H9 (cell line): ENCODE data around the gene ARID2. TPM values are rescaled to one million over a fixed set of nuclear protein-coding genes. Genes with fewer than 3 reads are reported as not detected.
A peak's percentile ranks its signal among the peaks of the same experiment; 100 is the strongest.

Source experiments
- DNase-seq: peaks from one replicate; pipeline ENCODE4 v3.0.0-alpha.2; 2017
- H2AFZ ChIP-seq: one replicate; pipeline ENCODE4 v1.6.1; 2013; ENCODE audit warnings: mild to moderate bottlenecking, low read length, control low read depth, moderate library complexity
- H2AK5ac ChIP-seq: 2 replicates; pipeline ENCODE4 v1.6.1; 2013; ENCODE audit warnings: low read length, control low read depth, mixed read lengths; ENCODE audit not compliant: insufficient read length
- H2BK120ac ChIP-seq: one replicate; pipeline ENCODE4 v1.6.1; 2013; ENCODE audit warnings: low read depth, mild to moderate bottlenecking, low read length, control low read depth, inconsistent platforms; ENCODE audit not compliant: poor library complexity, severe bottlenecking
- H2BK12ac ChIP-seq: 2 replicates; pipeline ENCODE4 v1.6.1; 2013; ENCODE audit warnings: low read length, control low read depth, mixed read lengths, low read depth; ENCODE audit not compliant: insufficient read length
- H2BK15ac ChIP-seq: 2 replicates; pipeline ENCODE4 v1.6.1; 2013; ENCODE audit warnings: low read depth, low read length, control low read depth
- H2BK20ac ChIP-seq: one replicate; pipeline ENCODE4 v1.6.1; 2013; ENCODE audit warnings: low read depth, mild to moderate bottlenecking, low read length, control low read depth, inconsistent platforms; ENCODE audit not compliant: poor library complexity, severe bottlenecking
- H2BK5ac ChIP-seq: 2 replicates; pipeline ENCODE4 v1.6.1; 2013; ENCODE audit warnings: low read length, control low read depth, mixed read lengths; ENCODE audit not compliant: insufficient read length
- H3K14ac ChIP-seq: 2 replicates; pipeline ENCODE4 v1.6.1; 2013; ENCODE audit warnings: low read length, control low read depth; ENCODE audit not compliant: insufficient read depth
- H3K18ac ChIP-seq: 2 replicates; pipeline ENCODE4 v1.6.1; 2013; ENCODE audit warnings: low read depth, mild to moderate bottlenecking, mixed read lengths, low read length, control low read depth; ENCODE audit not compliant: insufficient read length
- H3K23ac ChIP-seq: 2 replicates; pipeline ENCODE4 v1.6.1; 2013; ENCODE audit warnings: low read length, control low read depth, mixed read lengths, low read depth; ENCODE audit not compliant: insufficient read length
- H3K23me2 ChIP-seq: 2 replicates; pipeline ENCODE4 v1.6.1; 2013; ENCODE audit warnings: low read depth, mild to moderate bottlenecking, mixed read lengths, low read length, control low read depth; ENCODE audit not compliant: insufficient read length, poor library complexity, severe bottlenecking
- H3K27ac ChIP-seq: 2 replicates; pipeline ENCODE4 v1.5.1; 2013; ENCODE audit warnings: low read length, control low read depth, mixed read lengths, low read depth; ENCODE audit not compliant: insufficient read length
- H3K27me3 ChIP-seq: 2 replicates; pipeline ENCODE4 v1.6.1; 2013; ENCODE audit warnings: low read length, control low read depth, inconsistent platforms; ENCODE audit not compliant: insufficient read depth
- H3K4ac ChIP-seq: 2 replicates; pipeline ENCODE4 v1.6.1; 2013; ENCODE audit warnings: low read depth, mild to moderate bottlenecking, control low read depth, inconsistent platforms, low read length, moderate library complexity
- H3K4me1 ChIP-seq: 2 replicates; pipeline ENCODE4 v1.6.1; 2013; ENCODE audit warnings: low read length, control low read depth, inconsistent platforms; ENCODE audit not compliant: insufficient read depth
- H3K4me2 ChIP-seq: 2 replicates; pipeline ENCODE4 v1.6.1; 2013; ENCODE audit warnings: low read length, control low read depth, mixed read lengths; ENCODE audit not compliant: insufficient read length, insufficient read depth
- H3K56ac ChIP-seq: 2 replicates; pipeline ENCODE4 v1.6.1; 2013; ENCODE audit warnings: low read depth, mild to moderate bottlenecking, mixed read lengths, low read length, control low read depth; ENCODE audit not compliant: insufficient read length
- H3K79me1 ChIP-seq: 2 replicates; pipeline ENCODE4 v1.6.1; 2013; ENCODE audit warnings: low read depth, mild to moderate bottlenecking, moderate library complexity, low read length, control low read depth, inconsistent platforms; ENCODE audit not compliant: insufficient read depth, poor library complexity, severe bottlenecking
- H3K79me2 ChIP-seq: 2 replicates; pipeline ENCODE4 v1.6.1; 2013; ENCODE audit warnings: low read length, control low read depth, inconsistent platforms; ENCODE audit not compliant: insufficient read depth
- H3K9ac ChIP-seq: 2 replicates; pipeline ENCODE4 v1.6.1; 2013; ENCODE audit warnings: low read length, control low read depth, mixed read lengths; ENCODE audit not compliant: insufficient read length; ENCODE audit errors: extremely low read depth
- H3K9me3 ChIP-seq: one replicate; pipeline ENCODE4 v1.6.1; 2013; ENCODE audit warnings: low read depth, low read length, inconsistent platforms; ENCODE audit not compliant: control insufficient read depth
- H3T11ph ChIP-seq: one replicate; pipeline ENCODE4 v1.6.1; 2013; ENCODE audit warnings: mild to moderate bottlenecking, low read length, control low read depth, inconsistent platforms
- H4K20me1 ChIP-seq: one replicate; pipeline ENCODE4 v1.6.1; 2013; ENCODE audit not compliant: control insufficient read depth, insufficient read length, insufficient read depth
- H4K5ac ChIP-seq: 2 replicates; pipeline ENCODE4 v1.6.1; 2013; ENCODE audit warnings: low read depth, mild to moderate bottlenecking, mixed read lengths, low read length, control low read depth; ENCODE audit not compliant: insufficient read length
- H4K8ac ChIP-seq: replicated peaks from 2 replicates; pipeline ENCODE4 v1.6.1; 2013; ENCODE audit warnings: low read length, control low read depth, mixed read lengths, low read depth; ENCODE audit not compliant: insufficient read length
- H4K91ac ChIP-seq: 2 replicates; pipeline ENCODE4 v1.6.1; 2013; ENCODE audit warnings: low read depth, mild to moderate bottlenecking, moderate library complexity, mixed read lengths, low read length, control low read depth; ENCODE audit not compliant: insufficient read length
- H3K27ac Mint-ChIP-seq, 3 experiments: 2 replicates in 2 of 3; 3 replicates in 1 of 3; pipeline ENCODE4 v1.8.0; 2020 to 2021; ENCODE audit warnings: mixed read lengths in 3 of 3, mild to moderate bottlenecking in 1 of 3, moderate library complexity in 1 of 3
- H3K27me3 Mint-ChIP-seq: 2 replicates; pipeline ENCODE4 v1.8.0; 2021; ENCODE audit warnings: low read depth, mild to moderate bottlenecking, moderate library complexity, mixed read lengths
- H3K36me3 Mint-ChIP-seq, 3 experiments: 2 replicates in 2 of 3; 3 replicates in 1 of 3; pipeline ENCODE4 v1.8.0; 2020 to 2021; ENCODE audit warnings: low read depth in 3 of 3, mixed read lengths in 3 of 3; ENCODE audit not compliant: insufficient read depth in 1 of 3
- H3K4me1 Mint-ChIP-seq, 2 experiments: 2 replicates each; pipeline ENCODE4 v1.8.0; 2020; ENCODE audit warnings: mixed read lengths in 2 of 2
- H3K4me3 Mint-ChIP-seq, 2 experiments: 2 replicates in 1 of 2; 3 replicates in 1 of 2; pipeline ENCODE4 v1.8.0; 2020 to 2021; ENCODE audit warnings: mild to moderate bottlenecking in 2 of 2, mixed read lengths in 2 of 2, moderate library complexity in 1 of 2
- H3K9me3 Mint-ChIP-seq, 2 experiments: 2 replicates in 1 of 2; 3 replicates in 1 of 2; pipeline ENCODE4 v1.8.0; 2020; ENCODE audit warnings: mild to moderate bottlenecking in 2 of 2, mixed read lengths in 2 of 2, moderate library complexity in 1 of 2
- total RNA-seq: library from RNA; stranded (reverse); gene quantifications from 2 replicates; pipeline ENCODE4 v1.2.1, GENCODE V29; 2021
- TF ChIP-seq, protein P1 (sequence below): fragments of 200-600 bp; sonication (generic); conservative IDR thresholded peaks from 3 replicates; pipeline ENCODE4 v1.8.0; 2021; ENCODE audit warnings: antibody characterized with exemption, mild to moderate bottlenecking

ARID2 gene
- total RNA-seq, 1 experiment from 2014 or later: 63.8 TPM

DNA sequence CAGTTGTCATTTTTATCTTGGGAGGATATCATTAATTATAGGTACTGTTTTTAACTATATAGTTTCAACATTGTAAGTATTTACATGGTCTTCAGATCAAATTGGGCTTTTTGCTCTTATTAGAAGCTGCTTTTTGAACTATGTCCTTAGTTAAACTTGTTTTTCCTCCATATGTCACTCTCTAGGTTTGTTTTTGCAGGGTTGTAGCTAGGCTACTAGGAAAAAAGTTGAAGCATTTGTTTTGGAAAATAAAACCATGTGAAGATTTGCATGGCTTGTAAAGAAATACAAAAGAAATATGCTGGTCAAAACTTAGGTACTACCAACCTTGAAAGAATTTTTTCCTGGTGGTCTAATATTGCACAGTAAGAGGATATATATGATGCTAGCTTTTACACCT is 3.4 kb downstream of the ARID2 start:
- H3K27me3 Mint-ChIP-seq: no peaks in the 10 kb centered on the region
- no peak overlapping the region for H3K4ac ChIP-seq
- H3K18ac ChIP-seq: no peak overlapping the region
- no peak overlapping the region for H2BK20ac ChIP-seq
- no peak overlapping the region for H2BK12ac ChIP-seq
- H4K20me1 ChIP-seq: no peaks in the 10 kb centered on the region
- no peak overlapping the region for H3K9ac ChIP-seq
- TF ChIP-seq, protein P1, sequence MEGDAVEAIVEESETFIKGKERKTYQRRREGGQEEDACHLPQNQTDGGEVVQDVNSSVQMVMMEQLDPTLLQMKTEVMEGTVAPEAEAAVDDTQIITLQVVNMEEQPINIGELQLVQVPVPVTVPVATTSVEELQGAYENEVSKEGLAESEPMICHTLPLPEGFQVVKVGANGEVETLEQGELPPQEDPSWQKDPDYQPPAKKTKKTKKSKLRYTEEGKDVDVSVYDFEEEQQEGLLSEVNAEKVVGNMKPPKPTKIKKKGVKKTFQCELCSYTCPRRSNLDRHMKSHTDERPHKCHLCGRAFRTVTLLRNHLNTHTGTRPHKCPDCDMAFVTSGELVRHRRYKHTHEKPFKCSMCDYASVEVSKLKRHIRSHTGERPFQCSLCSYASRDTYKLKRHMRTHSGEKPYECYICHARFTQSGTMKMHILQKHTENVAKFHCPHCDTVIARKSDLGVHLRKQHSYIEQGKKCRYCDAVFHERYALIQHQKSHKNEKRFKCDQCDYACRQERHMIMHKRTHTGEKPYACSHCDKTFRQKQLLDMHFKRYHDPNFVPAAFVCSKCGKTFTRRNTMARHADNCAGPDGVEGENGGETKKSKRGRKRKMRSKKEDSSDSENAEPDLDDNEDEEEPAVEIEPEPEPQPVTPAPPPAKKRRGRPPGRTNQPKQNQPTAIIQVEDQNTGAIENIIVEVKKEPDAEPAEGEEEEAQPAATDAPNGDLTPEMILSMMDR: no peak
- no peak overlapping the region for H4K5ac ChIP-seq
- peaks cover 14 to 22% of the 10 kb centered on the region in 2 experiments for H3K4me1 Mint-ChIP-seq
- peaks cover 37 to 56% (median 50%) of the 10 kb centered on the region in 3 experiments for H3K36me3 Mint-ChIP-seq
- H2BK120ac ChIP-seq: no peak overlapping the region
- no peak overlapping the region for H2BK15ac ChIP-seq
- no peak overlapping the region for H3K27ac ChIP-seq
- DNase-seq: no peak
- peaks cover 4% of the 10 kb centered on the region for H3K23me2 ChIP-seq
- no peak overlapping the region for H4K8ac ChIP-seq
- H3K9me3 Mint-ChIP-seq: peaks cover 7 to 12% of the 10 kb centered on the region in 2 experiments; a peak in 4 of 5 replicates
- H2AFZ ChIP-seq: no peak overlapping the region
- no peak overlapping the region for H2AK5ac ChIP-seq
- no peak overlapping the region for H3K56ac ChIP-seq
- no peak overlapping the region for H3K4me2 ChIP-seq
- H3K4me1 ChIP-seq: no peaks in the 10 kb centered on the region
- no peak overlapping the region for H3K23ac ChIP-seq
- no peak overlapping the region for H2BK5ac ChIP-seq
- H3T11ph ChIP-seq: no peak overlapping the region
- no peaks in the 10 kb centered on the region for H3K27me3 ChIP-seq
- no peaks in the 10 kb centered on the region for H3K79me1 ChIP-seq
- no peak overlapping the region for H3K14ac ChIP-seq
- H3K4me3 Mint-ChIP-seq: peak overlapping the region; percentile 28 to 62
- H3K79me2 ChIP-seq: peaks cover 11% of the 10 kb centered on the region; the same call in 1 of the 2 replicates
- peak overlapping the region in 2 of 3 experiments; percentile 61 to 76; a peak in 2 of 7 replicates for H3K27ac Mint-ChIP-seq
- no peaks in the 10 kb centered on the region for H3K9me3 ChIP-seq
- H4K91ac ChIP-seq: no peak overlapping the region
